GM12892 (cell line): ENCODE data around the gene SPPL2C.

ENCODE experiments used
- DNase-seq: peaks from one replicate; pipeline ENCODE4 v3.0.0; 2011; ENCODE audit not compliant: insufficient read length
- FAIRE-seq: peaks from 2 replicates; lab custom pipeline; 2011; peaks lifted over from hg19 to GRCh38; lab: Jason Lieb, UNC
- POLR2A ChIP-seq: IDR thresholded peaks from 2 replicates; pipeline ENCODE4 v1.6.1; 2011; ENCODE audit warnings: low read depth, low read length, control low read depth
- POLR2AphosphoS5 ChIP-seq: IDR thresholded peaks from 2 replicates; pipeline ENCODE4 v1.6.1; 2011; ENCODE audit warnings: low read depth, low read length, control low read depth
- TAF1 ChIP-seq: IDR thresholded peaks from 2 replicates; pipeline ENCODE4 v1.6.1; 2011; ENCODE audit warnings: low read depth, mild to moderate bottlenecking, control low read depth, low read length, borderline replicate concordance

SPPL2C gene

GRCh38 chr17:45873728-45874127 lies 29.0 kb downstream of the SPPL2C start:
- DNase-seq = no peak
- no peak for TF ChIP-seq TAF1
- TF ChIP-seq POLR2AphosphoS5 = no peak
- TF ChIP-seq POLR2A = no peak
- no peak for FAIRE-seq

GRCh38 chr17:45874151-45874550 lies 29.5 kb downstream of the SPPL2C start:
- DNase-seq (no peak), FAIRE-seq (no peak)
- TF ChIP-seq POLR2A (no peak), TAF1 (no peak), POLR2AphosphoS5 (no peak)

- no peak for DNase-seq
- no peak for FAIRE-seq
- TF ChIP-seq POLR2A = no peak
- TF ChIP-seq TAF1 = no peak
- TF ChIP-seq POLR2AphosphoS5 = no peak
These were observed 31.9 kb downstream of the SPPL2C start for GRCh38 chr17:45876539-45876938.

- DNase-seq (no peak), FAIRE-seq (no peak)
- TF ChIP-seq POLR2AphosphoS5 = no peak
- TF ChIP-seq TAF1 = no peak
These were observed 32.8 kb downstream of the SPPL2C start for GRCh38 chr17:45877467-45877866.

- FAIRE-seq = no peak
- TF ChIP-seq POLR2A (no peak), POLR2AphosphoS5 (no peak), TAF1 (no peak)
- no peak for DNase-seq
These were observed 38.4 kb downstream of the SPPL2C start for GRCh38 chr17:45883063-45883462.

GRCh38 chr17:45886852-45887251 lies 42.2 kb downstream of the SPPL2C start:
- no peak for DNase-seq
- FAIRE-seq = no peak
- TF ChIP-seq POLR2AphosphoS5 = no peak
- TF ChIP-seq TAF1 = no peak
- TF ChIP-seq POLR2A = no peak

- DNase-seq (no peak), FAIRE-seq (no peak)
- TF ChIP-seq POLR2AphosphoS5 (no peak), POLR2A (no peak), TAF1 (no peak)
These were observed 43.7 kb downstream of the SPPL2C start for GRCh38 chr17:45888392-45888791.

- FAIRE-seq (no peak), DNase-seq (no peak)
- TF ChIP-seq TAF1 (no peak), POLR2AphosphoS5 (no peak), POLR2A (no peak)
These were observed 44.9 kb downstream of the SPPL2C start for GRCh38 chr17:45889579-45889978.

- FAIRE-seq (no peak), DNase-seq (no peak)
- no peak for TF ChIP-seq TAF1
- no peak for TF ChIP-seq POLR2A
- TF ChIP-seq POLR2AphosphoS5 = no peak
These were observed 49.0 kb downstream of the SPPL2C start for GRCh38 chr17:45893725-45894021.

- DNase-seq (peak; percentile 96), FAIRE-seq (peak; percentile 87)
- TF ChIP-seq POLR2AphosphoS5 (no peak), POLR2A (no peak), TAF1 (no peak)
These were observed 49.5 kb downstream of the SPPL2C start, which contains the start of gene MAPT for GRCh38 chr17:45894022-45894784. MAPT (plus strand) TSS chr17:45894554; CDS start chr17:45962338, 67,784 bp downstream.

- FAIRE-seq = no peak
- no peak for DNase-seq
These were observed 50.8 kb downstream of the SPPL2C start for GRCh38 chr17:45895304-45895968.

GRCh38 chr17:45895969-45896785 lies 51.5 kb downstream of the SPPL2C start:
- FAIRE-seq (no peak), DNase-seq (no peak)
- TF ChIP-seq TAF1 (no peak), POLR2A (no peak), POLR2AphosphoS5 (no peak)

More at GRCh38 chr17:45895304-45895968, 50.8 kb downstream of the SPPL2C start:
- TF ChIP-seq TAF1 (no peak), POLR2AphosphoS5 (no peak), POLR2A (no peak)
